GM21381 (cell line): ENCODE data around the gene GALNT14.

ENCODE experiments used
- ATAC-seq: cut with Tn5 transposase; IDR thresholded peaks from one replicate; pipeline ENCODE4 v1.9.1; 2021; ENCODE audit warnings: mild to moderate bottlenecking, moderate library complexity; ENCODE audit not compliant: unreplicated experiment

GALNT14 gene

DNA sequence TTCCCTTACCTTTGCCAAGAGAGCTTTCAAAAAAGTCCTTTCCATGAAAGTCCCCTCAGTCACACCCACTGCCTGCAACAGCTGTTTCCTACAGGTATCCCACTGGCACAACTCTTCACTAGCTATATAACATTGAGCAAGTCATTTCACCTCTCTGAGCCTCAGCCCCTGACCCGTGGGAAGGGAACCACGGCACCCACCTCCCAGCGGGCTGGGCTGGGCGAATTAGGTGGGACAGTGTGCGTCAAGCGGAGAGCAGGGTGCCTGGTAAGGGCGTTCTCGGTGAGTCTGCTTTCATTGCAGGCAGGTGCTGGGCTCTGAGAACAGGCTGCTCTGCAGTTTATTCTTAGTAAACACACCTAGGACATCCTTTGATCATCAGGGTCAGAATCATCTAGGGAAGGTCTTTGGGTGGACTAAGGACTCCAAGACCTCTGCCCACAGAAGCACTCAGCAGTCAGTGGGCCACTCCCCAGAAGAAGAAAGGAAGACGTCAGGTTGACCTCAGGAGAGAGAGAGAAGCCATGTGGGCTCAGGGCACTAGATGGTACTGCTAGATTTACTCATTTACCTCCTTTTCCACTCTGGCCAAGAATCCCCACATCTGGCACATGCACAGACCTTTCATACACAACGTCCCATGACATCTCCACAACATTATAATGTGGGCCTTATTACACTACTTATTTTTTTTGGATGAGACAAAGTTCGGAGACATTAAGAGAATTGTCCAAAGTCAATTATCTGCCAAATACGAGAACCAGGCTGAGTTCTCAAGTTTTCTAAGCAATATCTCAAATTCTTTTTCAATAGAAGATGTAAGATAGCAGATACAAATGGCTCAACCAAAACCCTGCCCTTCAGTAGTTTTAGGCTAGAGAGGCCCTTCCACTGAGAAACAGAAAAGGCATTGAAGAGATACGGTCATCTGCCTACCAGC, 79.9 kb downstream of the GALNT14 start:
- ATAC-seq, result no peak

GRCh38 chr2:31057691-31058090, 80.5 kb downstream of the GALNT14 start:
- no peak for ATAC-seq

- no peak for ATAC-seq
Measured at GRCh38 chr2:31055938-31056337, 82.3 kb downstream of the GALNT14 start.

- no peak for ATAC-seq
Measured at GRCh38 chr2:31054842-31055388, 83.3 kb downstream of the GALNT14 start.

GRCh38 chr2:31053929-31054782, 84.1 kb downstream of the GALNT14 start:
- no peak for ATAC-seq

DNA sequence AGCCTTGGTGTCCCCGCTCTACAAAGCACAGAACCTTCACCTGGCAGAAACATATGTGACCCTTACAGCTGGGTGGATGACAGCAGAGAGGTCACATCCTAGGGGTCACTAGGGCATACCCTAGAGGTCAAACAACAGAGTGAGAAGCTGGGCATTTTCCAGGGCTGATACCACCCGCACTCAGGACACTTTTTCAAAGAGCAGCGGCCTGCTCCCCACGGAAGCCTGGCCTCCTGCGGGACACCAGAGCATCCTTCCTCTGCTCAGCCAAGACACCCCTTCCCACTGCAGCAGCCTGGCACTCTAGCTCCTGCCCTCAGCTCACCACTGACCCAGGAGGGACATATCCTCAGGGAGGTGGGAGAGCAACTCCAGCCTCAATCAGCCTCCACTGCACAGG, 86.0 kb downstream of the GALNT14 start:
- no peak for ATAC-seq

GRCh38 chr2:31051258-31052140, 86.7 kb downstream of the GALNT14 start:
- no peak for ATAC-seq

- no peak for ATAC-seq
Measured at GRCh38 chr2:31049916-31050588, 88.2 kb downstream of the GALNT14 start.

DNA sequence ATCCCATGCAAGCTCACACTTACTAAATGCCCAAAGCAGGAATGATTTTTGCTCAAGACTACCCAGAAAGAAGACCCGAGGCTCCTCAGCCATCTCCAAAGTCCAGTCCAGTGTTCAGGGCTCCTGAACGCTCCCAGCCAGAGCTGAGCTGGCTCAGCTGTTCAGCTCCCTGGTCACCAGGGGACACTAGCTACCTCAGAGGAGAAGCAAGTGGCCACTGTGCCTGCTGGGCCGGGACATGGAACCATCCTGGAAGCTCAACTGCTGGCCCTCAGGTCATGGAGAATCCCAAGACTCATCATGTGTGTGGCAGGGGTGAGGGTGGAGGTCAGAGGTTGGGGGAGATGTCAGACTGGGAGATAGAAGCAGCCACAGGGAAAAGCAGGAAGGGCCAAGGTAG, 89.0 kb downstream of the GALNT14 start:
- no peak for ATAC-seq

GRCh38 chr2:31047599-31047998, 90.6 kb downstream of the GALNT14 start:
- no peak for ATAC-seq

DNA sequence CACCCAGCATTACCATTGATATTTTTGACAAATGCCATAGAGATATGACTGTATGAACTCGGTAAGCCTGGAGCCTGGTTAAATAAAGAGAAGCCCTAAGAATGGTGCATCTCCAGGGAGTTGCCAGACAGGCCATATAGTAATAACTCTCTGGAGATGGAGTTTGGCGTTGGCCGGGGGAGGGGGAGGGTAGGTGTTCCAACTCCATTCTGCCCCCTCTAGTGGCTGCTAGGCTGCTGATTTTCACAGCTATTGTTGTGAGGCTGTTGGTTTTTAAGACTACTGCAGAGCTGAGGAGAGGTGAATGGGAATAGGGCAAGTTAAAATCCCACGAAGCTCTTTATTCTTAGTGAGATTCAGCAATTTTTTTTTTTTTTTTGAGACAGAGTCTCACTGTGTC, 99.9 kb downstream of the GALNT14 start:
- no peak for ATAC-seq

DNA sequence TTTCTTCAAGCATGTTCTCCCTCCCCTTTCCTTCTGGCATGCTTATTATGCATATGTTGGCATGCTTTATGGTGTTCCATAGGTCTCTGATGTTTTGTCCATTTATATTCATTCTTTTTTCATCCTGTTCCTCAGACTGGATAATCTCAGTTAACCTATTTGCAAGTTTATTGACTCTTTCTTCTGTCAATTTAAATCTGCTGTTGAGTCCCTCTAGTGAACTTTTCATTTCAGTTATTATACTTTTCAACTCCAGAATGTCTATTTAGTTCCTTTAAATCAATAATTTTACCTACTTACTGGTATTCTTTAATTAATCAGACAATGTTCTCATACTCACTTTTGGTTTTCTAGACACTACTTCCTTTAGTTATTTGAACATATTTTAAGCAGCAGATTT, 101.2 kb downstream of the GALNT14 start:
- ATAC-seq, result no peak

- ATAC-seq, result no peak
Measured at GRCh38 chr2:31033032-31033431, 105.2 kb downstream of the GALNT14 start.

DNA sequence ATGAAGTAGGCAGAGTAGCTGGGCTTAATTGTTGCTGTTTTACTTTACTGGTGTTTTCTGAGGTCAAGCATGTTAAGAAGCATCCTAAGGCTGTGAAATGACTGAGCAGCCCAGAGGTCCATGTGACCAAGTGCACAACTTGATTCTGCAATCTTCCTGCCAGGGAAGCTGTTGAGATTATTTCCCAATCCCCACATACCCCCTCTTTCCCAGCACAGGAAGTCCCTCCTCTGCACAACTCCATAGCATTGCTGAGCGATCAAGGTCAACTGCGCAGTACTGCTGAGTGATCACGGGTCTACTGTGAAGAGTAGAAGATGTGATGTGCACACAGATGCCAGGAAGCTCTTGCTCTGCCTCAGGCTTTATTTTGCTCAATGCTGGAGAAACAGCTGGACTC, 105.8 kb downstream of the GALNT14 start:
- ATAC-seq, result no peak

- peak; percentile 92 for ATAC-seq
Measured at GRCh38 chr2:31031132-31031706, 107.0 kb downstream of the GALNT14 start.

GRCh38 chr2:31028417-31028816, 109.8 kb downstream of the GALNT14 start:
- ATAC-seq, result no peak

GRCh38 chr2:31027549-31027948, 110.7 kb downstream of the GALNT14 start:
- no peak for ATAC-seq

- ATAC-seq, result no peak
Measured at GRCh38 chr2:31023541-31023940, 114.7 kb downstream of the GALNT14 start.

- no peak for ATAC-seq
Measured at GRCh38 chr2:31020713-31021112, 117.5 kb downstream of the GALNT14 start.

DNA sequence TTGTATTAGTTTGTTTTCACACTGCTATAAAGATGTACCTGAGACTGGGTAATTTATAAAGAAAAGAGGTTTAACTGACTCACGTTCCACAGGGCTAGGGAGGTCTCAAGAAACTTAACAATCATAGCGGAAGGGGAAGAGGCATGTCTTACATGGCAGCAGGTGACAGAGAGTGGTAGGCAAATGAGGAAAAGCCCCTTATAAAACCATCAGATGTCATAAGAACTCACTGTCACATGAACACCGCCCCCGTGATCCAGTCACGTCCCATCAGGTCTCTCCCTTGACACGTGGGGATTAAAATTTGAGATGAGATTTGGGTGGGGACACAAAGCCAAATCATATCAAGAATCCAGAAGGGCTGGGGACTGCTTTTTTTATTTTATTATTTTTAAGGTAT, 120.0 kb downstream of the GALNT14 start:
- ATAC-seq, result no peak
